GM21528 (cell line): ENCODE results near the gene SEMA3F.
"Not testable (repeated sequence)": the region's sequence is repeated elsewhere in the genome, so short reads cannot be mapped to it uniquely, and the experiment has no call there.

Experiments used
- ATAC-seq: cut with Tn5 transposase; IDR thresholded peaks from one replicate; pipeline ENCODE4 v1.9.1; 2021; ENCODE audit warnings: mild to moderate bottlenecking, moderate library complexity; ENCODE audit not compliant: unreplicated experiment, low FRiP score

SEMA3F gene

GRCh38 chr3:50207359-50208042 is 52.4 kb downstream of the SEMA3F start:
- no peak for ATAC-seq

- no peak for ATAC-seq
Measured at GRCh38 chr3:50208677-50209344, 53.7 kb downstream of the SEMA3F start.

DNA sequence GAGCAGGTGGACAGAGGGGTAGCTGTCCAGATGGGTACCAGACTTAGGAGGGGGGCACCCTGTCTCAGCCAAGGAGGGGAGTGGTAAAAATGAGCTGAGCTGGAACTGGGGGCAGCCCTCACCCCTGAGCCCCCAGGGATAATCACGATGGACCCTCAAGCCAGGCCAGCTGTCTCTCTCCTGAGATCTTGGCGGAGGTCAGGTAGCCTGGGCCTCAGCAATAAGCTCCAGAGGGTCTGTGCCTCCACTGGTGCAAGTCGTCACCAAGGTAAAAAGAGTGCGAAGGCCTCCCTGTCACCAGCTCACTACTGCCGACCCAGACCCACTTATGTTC is 55.0 kb downstream of the SEMA3F start:
- no peak for ATAC-seq

DNA sequence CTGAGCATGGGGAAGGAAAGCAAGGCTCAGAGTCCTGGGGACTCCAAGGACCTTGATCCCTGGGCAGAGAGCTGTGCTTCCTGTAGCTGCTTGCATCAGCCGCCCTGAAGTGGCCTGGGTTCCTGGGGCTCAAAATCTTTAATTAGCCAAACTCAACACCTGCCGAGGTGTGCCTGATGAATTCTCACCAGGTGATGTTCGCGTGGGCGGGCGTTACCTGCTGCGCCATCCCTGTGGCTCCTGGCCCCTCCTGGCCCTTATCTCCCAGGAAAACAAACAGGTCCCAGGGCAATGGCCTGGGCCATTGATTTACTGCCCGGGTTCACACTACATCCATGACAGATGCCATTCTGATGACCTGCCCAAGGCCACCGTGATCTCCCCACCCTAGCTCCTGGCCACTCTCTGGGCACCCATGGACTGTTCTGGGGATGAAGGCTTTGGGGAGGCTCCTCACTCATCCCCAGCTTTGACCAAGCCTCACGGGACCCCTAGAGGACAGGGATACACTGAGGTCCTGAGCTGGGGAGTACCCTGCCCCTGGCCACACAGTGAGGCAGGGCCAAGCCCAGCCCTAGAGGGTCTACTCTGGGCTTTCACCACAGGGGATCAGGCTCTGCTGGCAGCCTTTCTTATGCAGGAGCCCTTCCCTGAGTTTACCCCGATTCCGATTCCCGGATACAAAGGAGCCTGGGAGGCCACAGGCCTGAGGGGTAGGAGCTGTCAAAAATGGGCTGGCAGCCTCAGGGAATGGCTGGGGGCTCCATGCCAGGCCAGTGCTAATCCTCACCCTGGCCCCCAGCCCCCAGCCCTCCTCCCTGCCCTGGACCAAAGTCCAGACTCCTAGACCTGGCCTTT is 55.6 kb downstream of the SEMA3F start:
- no peak for ATAC-seq

- not testable (repeated sequence) for ATAC-seq
Measured at GRCh38 chr3:50211368-50211717, 56.2 kb downstream of the SEMA3F start.

- ATAC-seq, result no peak
Measured at GRCh38 chr3:50211930-50212329, 56.8 kb downstream of the SEMA3F start.

- no peak for ATAC-seq
Measured at GRCh38 chr3:50212502-50212901, 57.4 kb downstream of the SEMA3F start.

DNA sequence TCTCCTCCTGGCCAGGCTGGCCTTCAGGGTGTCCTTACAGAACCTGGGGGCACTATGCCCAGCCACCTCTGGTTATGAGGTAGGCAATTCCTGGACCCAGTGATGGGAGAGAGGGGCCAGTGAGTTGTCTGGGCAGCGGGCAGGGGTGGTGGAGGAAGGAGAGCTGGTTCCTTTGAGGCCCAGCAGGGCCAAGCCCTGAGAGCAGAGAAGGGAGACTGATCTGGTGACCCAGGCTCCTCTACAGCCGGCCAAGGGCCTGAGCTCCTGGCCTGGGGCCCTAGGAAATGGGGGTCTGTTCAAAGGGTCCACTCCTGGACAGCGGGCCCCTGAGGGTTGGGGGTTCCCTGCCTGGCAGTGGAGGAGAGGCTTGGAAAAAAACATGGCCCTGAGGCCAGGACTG is 57.8 kb downstream of the SEMA3F start:
- no peak for ATAC-seq

DNA sequence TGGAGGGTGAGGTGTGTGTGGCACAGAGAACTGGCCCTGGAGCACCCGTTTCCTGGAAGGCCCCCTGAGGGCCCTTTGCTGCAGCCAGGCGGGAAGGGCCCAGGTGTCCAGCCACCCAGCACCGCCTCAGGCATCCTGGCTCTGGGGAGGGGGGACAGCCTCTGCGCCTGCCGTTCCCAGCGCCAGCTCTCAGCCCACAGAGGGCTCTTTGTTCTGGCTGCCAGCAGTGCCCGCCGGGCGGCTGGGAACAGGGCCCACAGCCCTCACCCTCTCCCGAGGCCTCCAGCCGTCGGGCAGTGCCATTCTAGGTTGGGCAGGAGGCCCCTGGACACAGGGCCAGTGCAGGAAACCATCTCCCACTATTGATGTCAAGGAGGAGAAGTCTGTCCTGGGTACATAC is 58.2 kb downstream of the SEMA3F start:
- ATAC-seq, result no peak

DNA sequence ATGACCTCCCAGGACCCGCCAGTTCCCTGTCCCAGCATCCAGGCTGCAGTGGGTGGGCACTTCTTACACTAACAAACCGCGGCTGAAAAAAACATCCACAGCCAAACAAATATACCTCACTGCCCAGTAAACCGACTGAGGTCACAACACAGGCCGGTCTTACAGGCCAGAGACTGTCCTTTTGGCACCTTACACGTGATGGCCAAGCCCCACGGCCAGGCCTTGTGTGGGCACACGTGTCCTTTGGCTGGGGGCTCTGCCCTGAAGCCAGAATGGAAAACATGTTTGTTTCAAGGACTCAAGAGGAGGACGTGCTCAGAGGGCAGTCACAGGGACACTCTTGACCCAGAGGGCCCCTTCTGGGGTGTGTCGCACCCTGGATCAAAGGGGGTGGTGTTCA is 59.7 kb downstream of the SEMA3F start:
- no peak for ATAC-seq

GRCh38 chr3:50215529-50215928 is 60.4 kb downstream of the SEMA3F start:
- no peak for ATAC-seq

- ATAC-seq, result no peak
Measured at GRCh38 chr3:50217681-50218080, 62.6 kb downstream of the SEMA3F start.

GRCh38 chr3:50218448-50218847 is 63.3 kb downstream of the SEMA3F start:
- no peak for ATAC-seq

- ATAC-seq, result no peak
Measured at GRCh38 chr3:50219285-50219684, 64.2 kb downstream of the SEMA3F start.

DNA sequence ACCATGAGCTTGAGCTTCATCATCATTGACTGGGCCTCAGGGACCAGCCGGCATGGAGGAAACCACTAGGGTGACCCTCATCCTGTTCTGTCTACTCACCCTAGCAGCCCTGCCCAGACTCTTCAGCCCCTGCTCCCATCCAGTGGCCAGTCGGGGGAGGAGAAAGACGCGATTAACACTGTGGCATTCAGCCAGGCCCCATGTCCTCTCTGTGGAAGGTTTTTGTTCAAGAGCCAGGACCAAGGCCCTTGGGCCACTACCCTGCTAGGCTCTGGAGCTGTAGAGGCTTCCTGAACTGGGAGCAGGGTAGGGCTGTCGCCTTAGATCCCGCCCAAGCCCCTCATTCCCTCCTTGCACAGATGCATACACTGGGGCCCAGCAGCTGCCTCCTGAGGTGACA is 65.0 kb downstream of the SEMA3F start:
- no peak for ATAC-seq

DNA sequence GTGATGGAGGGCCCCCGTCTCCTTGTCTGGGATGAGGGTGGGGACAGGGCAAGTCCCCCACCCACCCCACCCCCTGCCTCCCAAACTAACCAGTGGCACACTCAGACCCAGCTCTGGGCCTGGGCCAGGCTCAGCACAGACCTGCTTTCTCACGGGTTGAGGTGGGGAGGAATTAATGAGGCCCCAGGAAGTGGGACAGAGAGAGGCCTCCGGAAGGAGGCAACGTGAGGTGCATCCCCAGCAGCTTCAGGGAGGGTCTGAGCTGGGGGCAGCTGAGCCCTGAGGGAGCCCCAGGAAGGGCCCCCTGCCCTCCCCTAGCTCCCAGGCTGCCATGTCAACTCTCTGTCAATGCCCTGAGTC is 65.9 kb downstream of the SEMA3F start:
- ATAC-seq, result no peak

DNA sequence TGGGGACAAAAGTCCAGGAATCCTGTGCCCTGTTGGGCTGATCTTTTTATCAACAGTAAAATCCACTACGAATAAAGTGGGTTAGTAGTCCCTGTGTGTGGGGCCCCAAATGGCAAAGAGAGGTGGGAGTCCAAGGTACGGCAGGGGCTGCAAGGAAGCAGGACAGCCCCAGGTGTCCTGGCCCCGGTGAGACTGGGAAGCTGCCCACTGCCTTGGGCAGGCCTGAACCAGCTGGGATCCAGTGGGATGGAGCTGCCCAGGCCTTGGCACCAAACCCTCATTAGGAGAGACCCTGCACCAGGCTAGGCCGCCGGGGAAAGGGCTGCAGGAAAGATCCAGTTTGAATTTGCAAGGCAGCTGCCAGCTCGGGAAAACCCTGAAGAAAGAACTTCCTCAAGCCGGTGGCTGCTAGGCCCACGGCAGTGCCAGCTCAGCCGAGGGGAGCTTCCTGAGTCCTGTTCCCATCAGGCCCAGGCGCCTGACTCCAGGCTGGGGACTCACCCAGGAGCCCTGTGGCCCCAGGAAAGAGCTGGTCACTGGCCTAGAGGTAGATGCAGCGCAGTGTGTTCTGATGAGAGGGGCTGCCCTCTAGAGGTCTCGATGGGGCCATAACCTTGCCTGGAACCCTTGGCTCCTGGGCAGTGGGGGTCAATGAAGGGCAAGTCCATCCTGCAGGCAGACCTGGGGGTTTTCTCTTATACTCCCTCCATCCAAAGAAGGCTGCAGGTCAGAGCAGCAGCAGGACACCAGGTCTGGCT is 66.5 kb downstream of the SEMA3F start:
- no peak for ATAC-seq

GRCh38 chr3:50222169-50222528 is 67.0 kb downstream of the SEMA3F start:
- ATAC-seq, result no peak

DNA sequence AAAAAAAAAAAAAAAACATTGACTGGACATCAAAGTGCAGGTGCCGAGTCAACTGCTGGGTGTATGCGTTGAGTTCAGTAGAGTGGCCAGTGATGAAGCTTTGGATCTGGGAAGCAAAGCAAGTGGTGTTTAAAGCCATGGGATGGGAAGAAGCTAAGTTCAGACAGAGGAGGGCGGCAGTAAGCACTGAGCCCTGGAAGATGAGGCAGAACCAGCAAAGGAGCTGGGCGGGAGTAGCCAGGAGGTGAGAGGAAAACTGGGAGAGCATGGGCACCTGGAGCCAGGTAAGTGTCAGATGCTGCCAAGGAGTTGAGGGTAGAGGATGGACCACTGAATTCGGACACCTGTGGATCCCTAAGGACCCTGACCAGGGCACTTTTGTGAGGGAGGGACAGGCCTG is 69.5 kb downstream of the SEMA3F start:
- no peak for ATAC-seq

- ATAC-seq, result peak; percentile 18
Measured at GRCh38 chr3:50226888-50227389, 71.8 kb downstream of the SEMA3F start.
